Activated T-helper 1 cell treated with anti-CD3 and anti-CD28 coated beads, Interleukin-12 subunit alpha, Interleukin-12 subunit beta, Interleukin-2, Interleukin-4 antibody, amounts not matched to agents 30 ng/mL and 10 ng/mL and 1 ng/mL, durations not matched to agents 14 hours and 24 hours and 36 hours (primary cell): ENCODE results near the gene SAP30BP. TPM values are rescaled to one million over a fixed set of nuclear protein-coding genes. Genes with fewer than 3 reads are reported as not detected.
"Not testable (repeated sequence)": the region's sequence is repeated elsewhere in the genome, so short reads cannot be mapped to it uniquely, and the experiment has no call there.

Experiments used
- DNase-seq: peaks from one replicate; pipeline ENCODE4 v3.0.0; 2021; ENCODE audit warnings: low spot score
- H3K27ac Mint-ChIP-seq: one replicate; pipeline ENCODE4 v1.8.0; 2021; ENCODE audit warnings: mild to moderate bottlenecking, mixed read lengths
- H3K27me3 Mint-ChIP-seq: one replicate; pipeline ENCODE4 v1.8.0; 2022; ENCODE audit warnings: mild to moderate bottlenecking, moderate library complexity, mixed read lengths; ENCODE audit not compliant: insufficient read depth
- H3K36me3 Mint-ChIP-seq: one replicate; pipeline ENCODE4 v1.8.0; 2021; ENCODE audit warnings: low read depth, mixed read lengths
- H3K4me1 Mint-ChIP-seq: one replicate; pipeline ENCODE4 v1.8.0; 2021; ENCODE audit warnings: low read depth, mixed read lengths
- H3K4me3 Mint-ChIP-seq: one replicate; pipeline ENCODE4 v1.8.0; 2021; ENCODE audit warnings: mild to moderate bottlenecking, moderate library complexity, mixed read lengths
- H3K9me3 Mint-ChIP-seq: one replicate; pipeline ENCODE4 v1.8.0; 2021; ENCODE audit warnings: mixed read lengths
- intact Hi-C: fragments of 100-400 bp; cut with micrococcal nuclease; formaldehyde crosslinking; loops from one replicate; pipeline ENCODE4 v1.15.1; 2024
- total RNA-seq: library from RNA; stranded (reverse); gene quantifications from 2 replicates; pipeline ENCODE4 v1.2.3, GENCODE V29; 2022

SAP30BP gene
- total RNA-seq, 1 donor from 2014 or later: 113 TPM

- DNase-seq: no peak
- Mint-ChIP-seq H3K4me1 (no peaks in the 10 kb centered on the region), H3K36me3 (no peaks in the 10 kb centered on the region), H3K9me3 (no peaks in the 10 kb centered on the region), H3K4me3 (no peak overlapping the region), H3K27me3 (no peaks in the 10 kb centered on the region), H3K27ac (no peak overlapping the region)
- intact Hi-C loops: no loop called here
Measured at GRCh38 chr17:75637143-75637538, 30.0 kb upstream of the SAP30BP start.

DNA sequence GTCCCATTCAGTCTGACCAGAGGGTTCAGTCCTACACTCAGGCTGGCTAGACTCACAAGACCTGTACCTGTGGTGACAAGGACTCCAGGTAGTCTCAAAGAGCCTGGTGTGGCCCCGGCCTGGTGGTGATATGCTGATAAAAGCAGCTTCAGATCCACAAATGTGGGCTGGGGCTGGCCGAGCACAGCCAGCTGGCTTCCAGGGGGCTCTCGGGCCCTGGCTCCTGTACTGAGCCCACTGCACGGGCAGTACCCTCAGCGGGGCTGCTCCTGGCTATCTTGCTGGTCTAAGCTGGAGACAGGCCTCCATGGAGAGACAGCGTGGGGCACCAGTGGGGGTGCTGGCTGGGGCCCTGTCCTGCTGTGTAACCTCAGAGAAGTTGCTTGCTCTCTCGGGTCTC, 29.6 kb upstream of the SAP30BP start:
- H3K27me3 Mint-ChIP-seq: no peaks in the 10 kb centered on the region
- no peak for DNase-seq
- no peak overlapping the region for H3K27ac Mint-ChIP-seq
- H3K36me3 Mint-ChIP-seq: no peaks in the 10 kb centered on the region
- H3K9me3 Mint-ChIP-seq: no peaks in the 10 kb centered on the region
- no peak overlapping the region for H3K4me3 Mint-ChIP-seq
- intact Hi-C loops: no loop called here
- H3K4me1 Mint-ChIP-seq: no peaks in the 10 kb centered on the region

DNA sequence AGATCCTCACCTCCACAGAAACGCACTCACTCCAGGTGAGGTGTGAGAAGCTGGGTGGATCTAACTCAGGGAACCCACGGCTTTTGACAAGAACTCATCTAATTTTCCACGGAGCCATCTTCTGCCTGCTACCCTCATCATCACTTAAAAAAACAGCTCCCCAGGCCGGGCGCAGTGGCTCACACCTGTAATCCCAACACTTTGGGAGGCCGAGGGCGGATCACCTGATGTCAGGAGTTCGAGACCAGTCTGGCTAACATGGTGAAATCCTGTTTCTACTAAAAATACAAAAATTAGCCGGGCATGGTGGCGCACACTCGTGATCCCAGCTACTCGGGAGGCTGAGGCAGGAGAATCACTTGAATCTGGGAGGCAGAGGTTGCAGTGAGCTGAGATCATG, 29.1 kb upstream of the SAP30BP start:
- DNase-seq, H3K36me3 Mint-ChIP-seq, H3K27me3 Mint-ChIP-seq, H3K27ac Mint-ChIP-seq, H3K9me3 Mint-ChIP-seq, H3K4me1 Mint-ChIP-seq, H3K4me3 Mint-ChIP-seq, intact Hi-C loops: not testable (repeated sequence)

GRCh38 chr17:75638893-75639292, 28.2 kb upstream of the SAP30BP start:
- H3K27ac Mint-ChIP-seq: no peak overlapping the region
- H3K27me3 Mint-ChIP-seq: no peaks in the 10 kb centered on the region
- intact Hi-C loops: no loop called here
- no peak overlapping the region for H3K4me3 Mint-ChIP-seq
- no peaks in the 10 kb centered on the region for H3K4me1 Mint-ChIP-seq
- DNase-seq: no peak
- H3K9me3 Mint-ChIP-seq: no peaks in the 10 kb centered on the region
- no peaks in the 10 kb centered on the region for H3K36me3 Mint-ChIP-seq

- H3K4me3 Mint-ChIP-seq: no peak overlapping the region
- no peaks in the 10 kb centered on the region for H3K4me1 Mint-ChIP-seq
- intact Hi-C loops: no loop called here
Measured at GRCh38 chr17:75639327-75639726, 27.8 kb upstream of the SAP30BP start.

GRCh38 chr17:75639771-75640555, 27.2 kb upstream of the SAP30BP start:
- intact Hi-C loops: no loop called here
- H3K27me3 Mint-ChIP-seq: no peaks in the 10 kb centered on the region
- H3K36me3 Mint-ChIP-seq: no peaks in the 10 kb centered on the region
- no peak overlapping the region for H3K27ac Mint-ChIP-seq
- peaks cover 2% of the 10 kb centered on the region for H3K4me1 Mint-ChIP-seq
- no peak for DNase-seq
- no peaks in the 10 kb centered on the region for H3K9me3 Mint-ChIP-seq
- no peak overlapping the region for H3K4me3 Mint-ChIP-seq

More at GRCh38 chr17:75639327-75639726, 27.8 kb upstream of the SAP30BP start:
- Mint-ChIP-seq H3K9me3 (no peaks in the 10 kb centered on the region), H3K27me3 (no peaks in the 10 kb centered on the region), H3K36me3 (no peaks in the 10 kb centered on the region), H3K27ac (no peak overlapping the region)
- no peak for DNase-seq

GRCh38 chr17:75640556-75641119, 26.5 kb upstream of the SAP30BP start:
- H3K9me3 Mint-ChIP-seq: no peaks in the 10 kb centered on the region

GRCh38 chr17:75641343-75641742, 25.8 kb upstream of the SAP30BP start:
- DNase-seq: no peak
- intact Hi-C loops: no loop called here
- no peaks in the 10 kb centered on the region for H3K9me3 Mint-ChIP-seq
- H3K27me3 Mint-ChIP-seq: no peaks in the 10 kb centered on the region
- H3K27ac Mint-ChIP-seq: no peak overlapping the region
- H3K4me1 Mint-ChIP-seq: peaks cover 16% of the 10 kb centered on the region
- H3K36me3 Mint-ChIP-seq: no peaks in the 10 kb centered on the region
- H3K4me3 Mint-ChIP-seq: no peak overlapping the region

More at GRCh38 chr17:75640556-75641119, 26.5 kb upstream of the SAP30BP start:
- Mint-ChIP-seq H3K4me1 (peaks cover 9% of the 10 kb centered on the region), H3K27ac (no peak overlapping the region), H3K4me3 (no peak overlapping the region), H3K27me3 (no peaks in the 10 kb centered on the region), H3K36me3 (no peaks in the 10 kb centered on the region)
- intact Hi-C loops: no loop called here
- no peak for DNase-seq

DNA sequence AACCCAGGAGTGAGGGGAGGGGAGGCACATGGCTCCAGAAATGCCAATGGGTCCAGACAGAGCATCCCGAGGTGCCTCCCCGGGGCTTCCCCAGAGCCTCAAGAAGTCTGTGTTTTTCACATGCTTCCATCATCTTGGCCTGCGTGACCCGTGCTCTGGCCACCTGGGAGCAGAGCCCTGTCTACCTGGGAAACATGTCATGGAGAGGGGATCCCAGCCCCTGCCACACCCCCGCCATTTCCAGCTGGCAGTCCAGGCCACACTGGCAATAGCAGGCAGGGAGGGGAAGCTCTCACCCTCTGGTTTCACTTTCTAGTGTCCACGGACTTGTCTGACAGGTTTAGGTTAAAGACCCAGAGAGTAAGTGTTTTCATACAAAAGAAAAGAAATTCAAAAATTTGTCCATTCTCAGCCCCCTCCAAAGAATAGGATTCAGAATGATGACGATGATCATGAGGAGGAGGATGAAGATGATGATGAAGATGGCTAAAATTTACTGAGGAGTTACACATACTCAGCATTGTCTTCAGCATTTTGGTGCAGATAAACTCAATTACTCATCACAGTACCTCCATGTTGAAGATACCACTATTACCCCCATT, 24.9 kb upstream of the SAP30BP start:
- DNase-seq: no peak
- H3K4me3 Mint-ChIP-seq: no peak overlapping the region
- H3K36me3 Mint-ChIP-seq: no peaks in the 10 kb centered on the region
- H3K4me1 Mint-ChIP-seq: peaks cover 18% of the 10 kb centered on the region
- H3K27me3 Mint-ChIP-seq: no peaks in the 10 kb centered on the region
- intact Hi-C loops: no loop called here
- H3K9me3 Mint-ChIP-seq: no peaks in the 10 kb centered on the region
- no peak overlapping the region for H3K27ac Mint-ChIP-seq

DNA sequence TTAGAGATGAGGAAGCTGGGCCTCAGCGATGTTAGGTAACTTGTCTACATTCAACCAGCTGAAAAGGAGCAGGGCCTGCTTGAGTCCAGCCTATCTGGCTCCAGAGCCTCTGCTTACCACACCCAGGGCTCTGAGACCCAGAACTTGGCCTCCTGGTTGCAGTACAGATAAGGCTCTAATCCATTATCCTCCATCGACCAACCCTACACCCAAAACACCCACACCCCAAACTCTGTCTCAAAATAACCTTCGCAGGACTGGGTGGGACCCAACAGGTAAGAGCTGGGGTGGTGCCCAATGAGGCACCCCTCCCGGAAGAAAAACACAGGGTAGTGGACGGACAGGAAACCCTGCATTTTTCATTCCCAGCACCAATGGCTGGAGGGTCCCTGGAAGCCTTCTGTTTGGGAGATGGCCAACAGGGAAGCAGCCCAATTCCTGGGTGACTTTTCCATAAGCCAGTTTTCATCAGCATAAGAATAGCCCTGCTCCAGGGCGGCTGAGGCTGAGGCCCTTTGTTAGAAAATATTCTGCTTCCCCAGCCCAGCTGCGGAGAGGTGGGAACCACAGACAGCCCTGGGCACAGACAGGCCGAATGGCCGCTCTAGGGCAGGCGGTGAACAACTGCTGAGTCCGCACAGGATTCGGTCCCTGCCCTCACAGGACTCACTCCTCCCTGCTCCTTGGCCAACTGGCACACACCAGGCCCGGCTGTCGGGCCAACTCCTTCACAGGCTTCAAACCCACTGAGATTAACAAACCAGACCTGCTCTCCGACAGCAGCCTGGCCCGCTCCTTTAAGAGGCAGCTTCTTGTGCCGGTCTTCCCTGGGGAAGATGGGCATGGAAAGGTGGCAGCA, 24.1 kb upstream of the SAP30BP start:
- Mint-ChIP-seq H3K9me3 (no peaks in the 10 kb centered on the region), H3K27ac (no peak overlapping the region), H3K4me3 (no peak overlapping the region), H3K27me3 (no peaks in the 10 kb centered on the region), H3K36me3 (no peaks in the 10 kb centered on the region), H3K4me1 (peaks cover 18% of the 10 kb centered on the region)
- intact Hi-C loops: no loop called here
- no peak for DNase-seq

- no peak for DNase-seq
- no peak overlapping the region for H3K4me3 Mint-ChIP-seq
- intact Hi-C loops: no loop called here
- no peaks in the 10 kb centered on the region for H3K36me3 Mint-ChIP-seq
- peaks cover 18% of the 10 kb centered on the region for H3K4me1 Mint-ChIP-seq
- H3K27me3 Mint-ChIP-seq: no peaks in the 10 kb centered on the region
- no peaks in the 10 kb centered on the region for H3K9me3 Mint-ChIP-seq
- no peak overlapping the region for H3K27ac Mint-ChIP-seq
Measured at GRCh38 chr17:75643643-75644017, 23.5 kb upstream of the SAP30BP start.

DNA sequence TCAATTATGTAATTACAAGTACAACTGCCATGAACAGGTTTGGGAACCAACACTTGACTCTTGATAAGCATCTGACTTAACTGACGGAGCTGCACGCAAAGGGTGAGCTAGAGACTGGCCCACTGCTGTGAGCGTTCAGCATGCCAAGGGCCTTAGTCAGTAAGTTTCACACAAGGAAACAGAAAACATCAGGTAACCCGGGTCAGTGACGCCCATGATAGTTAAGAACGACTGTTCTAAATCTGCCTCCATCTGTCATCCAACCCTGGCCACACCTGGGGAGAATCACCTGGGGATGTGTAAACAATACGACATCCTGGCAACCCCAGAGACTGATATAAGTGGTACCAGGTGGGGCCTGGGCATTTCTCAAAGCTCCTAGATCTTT, 21.6 kb upstream of the SAP30BP start:
- peaks cover 18% of the 10 kb centered on the region for H3K4me1 Mint-ChIP-seq
- peaks cover 9% of the 10 kb centered on the region for H3K36me3 Mint-ChIP-seq
- no peaks in the 10 kb centered on the region for H3K27me3 Mint-ChIP-seq
- H3K27ac Mint-ChIP-seq: no peak overlapping the region
- no peak for DNase-seq
- no peak overlapping the region for H3K4me3 Mint-ChIP-seq
- H3K9me3 Mint-ChIP-seq: no peaks in the 10 kb centered on the region
- intact Hi-C loops: no loop called here
